ENCODE measurements around the gene PTPRM. TPM values are rescaled to one million over a fixed set of nuclear protein-coding genes. Genes with fewer than 3 reads are reported as not detected.
A peak's percentile ranks its signal among the peaks of the same experiment; 100 is the strongest.

The PTPRM gene
- polyA plus RNA-seq, 1 of the 3 experiments (the other 2 are of a cell fraction), result 16.0 TPM

DNA sequence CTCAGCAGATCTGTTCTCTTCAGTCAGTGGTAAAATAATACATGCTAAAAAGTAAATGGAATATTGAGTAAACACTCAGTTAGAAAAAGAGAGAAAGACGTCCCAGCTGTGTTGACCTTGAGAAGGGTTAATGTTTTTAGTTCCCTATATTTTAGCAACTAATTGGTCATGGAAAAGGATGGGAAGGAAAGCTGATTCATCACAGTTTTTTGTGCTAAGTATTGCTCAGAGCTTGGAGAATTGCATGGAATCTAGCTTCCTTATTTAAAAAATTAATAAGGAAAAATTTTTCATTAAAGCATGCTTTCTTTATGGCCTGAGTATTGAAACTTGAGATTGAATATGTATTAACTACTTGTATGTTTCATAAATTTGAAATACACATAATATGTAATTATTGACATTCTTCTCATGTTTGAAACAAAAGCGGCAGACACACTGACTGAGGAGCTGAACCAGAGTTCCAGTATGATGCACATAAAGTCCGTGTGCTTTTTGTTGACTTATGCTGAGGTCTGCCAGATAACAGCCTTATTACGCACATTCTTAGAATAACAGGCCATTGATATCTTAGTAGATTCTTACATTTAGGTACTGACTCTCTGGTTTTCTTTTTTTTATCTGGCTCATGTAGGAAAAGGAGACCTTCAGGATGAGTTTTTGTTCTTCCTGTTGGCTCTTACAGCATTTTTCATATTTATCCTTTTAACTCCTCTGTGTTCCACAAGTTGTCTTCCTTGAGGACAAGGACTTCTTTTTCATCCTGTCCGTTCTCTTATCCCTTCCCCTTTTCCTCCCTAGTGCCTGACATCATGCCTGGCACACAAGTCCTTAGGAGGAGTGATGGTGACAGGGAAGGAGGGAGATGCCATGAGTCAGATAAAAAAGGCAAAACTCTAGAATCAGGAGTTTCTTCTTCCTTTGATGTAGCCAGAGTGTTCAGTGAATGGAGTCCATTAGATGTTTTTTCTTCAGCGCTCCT lies 194.1 kb downstream of the PTPRM start:
- Histone ChIP-seq H3K27ac (ENCODE audit: low read depth in 2 of 2, low read length in 1 of 2) (no peak overlapping the region), H3K9me3 (no peaks in the 10 kb centered on the region), H3F3A (replicated peaks; ENCODE audit: insufficient read depth) (no peaks in the 10 kb centered on the region), H3K79me2 (ENCODE audit: insufficient read depth) (no peaks in the 10 kb centered on the region), H2AFZ (ENCODE audit: low read depth) (no peak overlapping the region), H3K4me2 (no peak overlapping the region), H3K4me3 (ENCODE audit: low read depth in 2 of 2, low read length in 1 of 2) (no peak overlapping the region), H3K9ac (no peak overlapping the region), H3K27me3 (ENCODE audit: insufficient read depth) (no peaks in the 10 kb centered on the region), H3K9me2 (no peaks in the 10 kb centered on the region), H3K36me3 (replicated peaks in 1 of 2; ENCODE audit: control insufficient read depth in 1 of 2, insufficient read depth in 2 of 2, low read length in 1 of 2) (no peaks in the 10 kb centered on the region), H3K4me1 (ENCODE audit: control insufficient read depth in 1 of 2, insufficient read depth in 2 of 2, low read depth in 1 of 2, low read length in 1 of 2) (peaks cover 0 to 14% of the 10 kb centered on the region in 2 experiments; a peak in 2 of 4 replicates), H4K20me1 (ENCODE audit: insufficient read depth) (no peaks in the 10 kb centered on the region)
- no peak for DNase-seq
- ChIA-PET POLR2A (no interaction called here), CTCF (interaction anchor here (1.4 kb wide), 1 partner anchor 10 kb away, joined by 4 read pairs; no protein-coding TSS in a partner anchor)
- no peak for TF ChIP-seq GABPA (IDR thresholded peaks at IDR 0.05; ENCODE audit: low read depth)
- no peak for TF ChIP-seq POLR2AphosphoS5 (IDR thresholded peaks at IDR 0.05; ENCODE audit: low read depth, low read length)
- TF ChIP-seq RFX5 (IDR thresholded peaks at IDR 0.05; ENCODE audit: low read length), result no peak
- TF ChIP-seq YY1 (IDR thresholded peaks at IDR 0.05; ENCODE audit: low read depth), result no peak
- no peak for TF ChIP-seq FOXJ3 (CRISPR knock-in tag; IDR thresholded peaks at IDR 0.05)
- TF ChIP-seq, protein P1, sequence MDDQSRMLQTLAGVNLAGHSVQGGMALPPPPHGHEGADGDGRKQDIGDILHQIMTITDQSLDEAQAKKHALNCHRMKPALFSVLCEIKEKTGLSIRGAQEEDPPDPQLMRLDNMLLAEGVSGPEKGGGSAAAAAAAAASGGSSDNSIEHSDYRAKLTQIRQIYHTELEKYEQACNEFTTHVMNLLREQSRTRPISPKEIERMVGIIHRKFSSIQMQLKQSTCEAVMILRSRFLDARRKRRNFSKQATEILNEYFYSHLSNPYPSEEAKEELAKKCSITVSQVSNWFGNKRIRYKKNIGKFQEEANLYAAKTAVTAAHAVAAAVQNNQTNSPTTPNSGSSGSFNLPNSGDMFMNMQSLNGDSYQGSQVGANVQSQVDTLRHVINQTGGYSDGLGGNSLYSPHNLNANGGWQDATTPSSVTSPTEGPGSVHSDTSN (IDR thresholded peaks at IDR 0.05), result no peak
- no peak for TF ChIP-seq RXRA (IDR thresholded peaks at IDR 0.05; ENCODE audit: borderline replicate concordance, low read depth)
- no peak for TF ChIP-seq RAD21 (IDR thresholded peaks at IDR 0.05; ENCODE audit: low read length)
- no peak for TF ChIP-seq MEF2A (IDR thresholded peaks at IDR 0.05; ENCODE audit: borderline replicate concordance, low read depth)
- TF ChIP-seq SIN3A (IDR thresholded peaks at IDR 0.05; ENCODE audit: borderline replicate concordance, low read depth, low read length), result no peak
- no peak for TF ChIP-seq TAF1 (IDR thresholded peaks at IDR 0.05; ENCODE audit: borderline replicate concordance, low read depth, low read length)
- TF ChIP-seq TCF12 (IDR thresholded peaks at IDR 0.05), result no peak
- 52% methylated on average over 6 of the region's 6 CpGs for WGBS (ENCODE audit: low lambda C conversion rate)

DNA sequence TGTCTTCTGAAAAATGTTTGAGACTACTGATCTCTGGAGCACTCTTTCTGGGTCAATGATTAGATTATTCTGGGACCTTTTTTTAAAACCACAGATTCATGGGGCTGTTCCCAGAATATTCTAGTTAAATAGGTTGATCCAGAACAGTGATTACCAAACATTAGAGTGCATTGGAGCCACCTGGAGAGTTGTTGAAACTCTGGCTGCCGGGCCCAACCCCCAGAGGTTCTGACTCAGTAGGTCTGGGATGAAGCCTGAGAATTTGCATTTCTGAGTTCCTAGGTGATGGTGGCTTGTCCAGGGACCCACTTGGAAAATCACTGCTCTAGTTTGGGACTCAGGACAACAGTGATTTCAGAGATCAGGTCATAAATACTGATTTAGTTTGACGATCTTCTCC lies 197.3 kb downstream of the PTPRM start:
- Histone ChIP-seq H2AFZ (ENCODE audit: low read depth) (no peak overlapping the region), H3K4me1 (ENCODE audit: control insufficient read depth in 1 of 2, insufficient read depth in 2 of 2, low read depth in 1 of 2, low read length in 1 of 2) (peaks cover 0 to 14% of the 10 kb centered on the region in 2 experiments; a peak in 2 of 4 replicates), H3K9ac (no peak overlapping the region), H3K4me3 (ENCODE audit: low read depth in 2 of 2, low read length in 1 of 2) (no peak overlapping the region), H3K79me2 (ENCODE audit: insufficient read depth) (no peaks in the 10 kb centered on the region), H3K27me3 (ENCODE audit: insufficient read depth) (no peaks in the 10 kb centered on the region), H3K36me3 (replicated peaks in 1 of 2; ENCODE audit: control insufficient read depth in 1 of 2, insufficient read depth in 2 of 2, low read length in 1 of 2) (no peaks in the 10 kb centered on the region), H3K9me3 (no peaks in the 10 kb centered on the region), H3K4me2 (no peak overlapping the region), H4K20me1 (ENCODE audit: insufficient read depth) (no peaks in the 10 kb centered on the region), H3F3A (replicated peaks; ENCODE audit: insufficient read depth) (no peaks in the 10 kb centered on the region), H3K9me2 (no peaks in the 10 kb centered on the region), H3K27ac (ENCODE audit: low read depth in 2 of 2, low read length in 1 of 2) (peak overlapping the region in 1 of 2 experiments; percentile 28; a peak in 2 of 4 replicates)
- ChIA-PET POLR2A (no interaction called here), CTCF (interaction anchor here (0.6 kb wide), 1 partner anchor 113 kb away, joined by 4 read pairs; no protein-coding TSS in a partner anchor)
- WGBS (ENCODE audit: low lambda C conversion rate), result 42% methylated on average over 2 of the region's 2 CpGs
- no peak for DNase-seq
- TF ChIP-seq MEF2A (IDR thresholded peaks at IDR 0.05; ENCODE audit: borderline replicate concordance, low read depth) (no peak), YY1 (IDR thresholded peaks at IDR 0.05; ENCODE audit: low read depth) (no peak), FOXJ3 (CRISPR knock-in tag; IDR thresholded peaks at IDR 0.05) (no peak), GABPA (IDR thresholded peaks at IDR 0.05; ENCODE audit: low read depth) (no peak), NRF1 (IDR thresholded peaks at IDR 0.05; ENCODE audit: low read depth, low read length) (no peak), CHD2 (IDR thresholded peaks at IDR 0.05; ENCODE audit: low read length, partially characterized antibody) (no peak)
- TF ChIP-seq, protein P2, sequence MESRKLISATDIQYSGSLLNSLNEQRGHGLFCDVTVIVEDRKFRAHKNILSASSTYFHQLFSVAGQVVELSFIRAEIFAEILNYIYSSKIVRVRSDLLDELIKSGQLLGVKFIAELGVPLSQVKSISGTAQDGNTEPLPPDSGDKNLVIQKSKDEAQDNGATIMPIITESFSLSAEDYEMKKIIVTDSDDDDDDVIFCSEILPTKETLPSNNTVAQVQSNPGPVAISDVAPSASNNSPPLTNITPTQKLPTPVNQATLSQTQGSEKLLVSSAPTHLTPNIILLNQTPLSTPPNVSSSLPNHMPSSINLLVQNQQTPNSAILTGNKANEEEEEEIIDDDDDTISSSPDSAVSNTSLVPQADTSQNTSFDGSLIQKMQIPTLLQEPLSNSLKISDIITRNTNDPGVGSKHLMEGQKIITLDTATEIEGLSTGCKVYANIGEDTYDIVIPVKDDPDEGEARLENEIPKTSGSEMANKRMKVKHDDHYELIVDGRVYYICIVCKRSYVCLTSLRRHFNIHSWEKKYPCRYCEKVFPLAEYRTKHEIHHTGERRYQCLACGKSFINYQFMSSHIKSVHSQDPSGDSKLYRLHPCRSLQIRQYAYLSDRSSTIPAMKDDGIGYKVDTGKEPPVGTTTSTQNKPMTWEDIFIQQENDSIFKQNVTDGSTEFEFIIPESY (IDR thresholded peaks at IDR 0.05; ENCODE audit: borderline replicate concordance, low read depth), result no peak
- TF ChIP-seq, protein P1 (IDR thresholded peaks at IDR 0.05), result no peak
- TF ChIP-seq, protein P3, sequence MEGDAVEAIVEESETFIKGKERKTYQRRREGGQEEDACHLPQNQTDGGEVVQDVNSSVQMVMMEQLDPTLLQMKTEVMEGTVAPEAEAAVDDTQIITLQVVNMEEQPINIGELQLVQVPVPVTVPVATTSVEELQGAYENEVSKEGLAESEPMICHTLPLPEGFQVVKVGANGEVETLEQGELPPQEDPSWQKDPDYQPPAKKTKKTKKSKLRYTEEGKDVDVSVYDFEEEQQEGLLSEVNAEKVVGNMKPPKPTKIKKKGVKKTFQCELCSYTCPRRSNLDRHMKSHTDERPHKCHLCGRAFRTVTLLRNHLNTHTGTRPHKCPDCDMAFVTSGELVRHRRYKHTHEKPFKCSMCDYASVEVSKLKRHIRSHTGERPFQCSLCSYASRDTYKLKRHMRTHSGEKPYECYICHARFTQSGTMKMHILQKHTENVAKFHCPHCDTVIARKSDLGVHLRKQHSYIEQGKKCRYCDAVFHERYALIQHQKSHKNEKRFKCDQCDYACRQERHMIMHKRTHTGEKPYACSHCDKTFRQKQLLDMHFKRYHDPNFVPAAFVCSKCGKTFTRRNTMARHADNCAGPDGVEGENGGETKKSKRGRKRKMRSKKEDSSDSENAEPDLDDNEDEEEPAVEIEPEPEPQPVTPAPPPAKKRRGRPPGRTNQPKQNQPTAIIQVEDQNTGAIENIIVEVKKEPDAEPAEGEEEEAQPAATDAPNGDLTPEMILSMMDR (IDR thresholded peaks at IDR 0.05), result no peak
- TF ChIP-seq, protein P4, sequence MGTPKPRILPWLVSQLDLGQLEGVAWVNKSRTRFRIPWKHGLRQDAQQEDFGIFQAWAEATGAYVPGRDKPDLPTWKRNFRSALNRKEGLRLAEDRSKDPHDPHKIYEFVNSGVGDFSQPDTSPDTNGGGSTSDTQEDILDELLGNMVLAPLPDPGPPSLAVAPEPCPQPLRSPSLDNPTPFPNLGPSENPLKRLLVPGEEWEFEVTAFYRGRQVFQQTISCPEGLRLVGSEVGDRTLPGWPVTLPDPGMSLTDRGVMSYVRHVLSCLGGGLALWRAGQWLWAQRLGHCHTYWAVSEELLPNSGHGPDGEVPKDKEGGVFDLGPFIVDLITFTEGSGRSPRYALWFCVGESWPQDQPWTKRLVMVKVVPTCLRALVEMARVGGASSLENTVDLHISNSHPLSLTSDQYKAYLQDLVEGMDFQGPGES (IDR thresholded peaks at IDR 0.05; ENCODE audit: low read depth, low read length), result no peak
